ENCODE data around the gene GABRA4. TPM values are rescaled to one million over a fixed set of nuclear protein-coding genes. Genes with fewer than 3 reads are reported as not detected.

Gene GABRA4
- total RNA-seq, 5 donors from 2014 or later (not counting 1 experiment from before 2014, with no cell fraction given) = not detected

GRCh38 chr4:46975812-46976553, 17.4 kb downstream of the GABRA4 start:
- Mint-ChIP-seq H3K4me1 (no peaks in the 10 kb centered on the region), H3K9me3 (no peaks in the 10 kb centered on the region), H3K27me3 (peaks cover 10 to 23% of the 10 kb centered on the region in 2 donors), H3K27ac (no peak overlapping the region), H3K4me3 (no peak overlapping the region), H3K36me3 (no peaks in the 10 kb centered on the region)
- no peaks in the 10 kb centered on the region for H3K4me1 ChIP-seq (ENCODE audit: control insufficient read depth in 1 of 2, extremely low read depth in 1 of 2, insufficient read depth in 2 of 2, low read length in 2 of 2)
- no peak overlapping the region for H3K4me3 ChIP-seq (ENCODE audit: control insufficient read depth in 1 of 2, extremely low read depth in 1 of 2, low read length in 1 of 2)
- DNase-seq (no peak), ATAC-seq (replicated peaks in 1 of 4) (no peak)
- no peaks in the 10 kb centered on the region for H3K27me3 ChIP-seq (replicated peaks in 1 of 2; ENCODE audit: control insufficient read depth in 2 of 2, extremely low read depth in 1 of 2, insufficient read depth in 2 of 2, low read length in 1 of 2)
- ChIA-PET CTCF (interaction anchor here in 1 of 2 donors (0.7 kb wide), 2 partner anchors 15 to 1420 kb away, joined by 8 to 9 read pairs; no protein-coding TSS in a partner anchor), POLR2A (no interaction called here)
- H3K9me3 ChIP-seq = no peaks in the 10 kb centered on the region
- H3K27ac ChIP-seq (ENCODE audit: low read length) = no peak overlapping the region
- 92% methylated on average over 2 of the region's 4 CpGs for WGBS (ENCODE audit: insufficient coverage)
- no peaks in the 10 kb centered on the region for H3K36me3 ChIP-seq (ENCODE audit: control insufficient read depth in 2 of 2, extremely low read depth in 1 of 2, insufficient read depth in 1 of 2, low read length in 1 of 2)

GRCh38 chr4:46974891-46975543, 18.4 kb downstream of the GABRA4 start:
- H3K4me3 Mint-ChIP-seq = no peak overlapping the region
- no peak overlapping the region for H3K27ac ChIP-seq (ENCODE audit: low read length)
- H3K9me3 Mint-ChIP-seq = no peaks in the 10 kb centered on the region
- peaks cover 8 to 23% of the 10 kb centered on the region in 2 donors for H3K27me3 Mint-ChIP-seq
- no peaks in the 10 kb centered on the region for H3K36me3 Mint-ChIP-seq
- no peaks in the 10 kb centered on the region for H3K36me3 ChIP-seq (ENCODE audit: control insufficient read depth in 2 of 2, extremely low read depth in 1 of 2, insufficient read depth in 1 of 2, low read length in 1 of 2)
- H3K4me1 ChIP-seq (ENCODE audit: control insufficient read depth in 1 of 2, extremely low read depth in 1 of 2, insufficient read depth in 2 of 2, low read length in 2 of 2) = no peaks in the 10 kb centered on the region
- H3K9me3 ChIP-seq = no peaks in the 10 kb centered on the region
- no peak overlapping the region for H3K27ac Mint-ChIP-seq
- ATAC-seq (replicated peaks in 1 of 4) (no peak), DNase-seq (no peak)
- no peak overlapping the region for H3K4me3 ChIP-seq (ENCODE audit: control insufficient read depth in 1 of 2, extremely low read depth in 1 of 2, low read length in 1 of 2)
- ChIA-PET CTCF (no interaction called here), POLR2A (no interaction called here)
- H3K27me3 ChIP-seq (replicated peaks in 1 of 2; ENCODE audit: control insufficient read depth in 2 of 2, extremely low read depth in 1 of 2, insufficient read depth in 2 of 2, low read length in 1 of 2) = no peaks in the 10 kb centered on the region
- WGBS (ENCODE audit: insufficient coverage) = 100% methylated on average over 1 of the region's 1 CpG
- H3K4me1 Mint-ChIP-seq = no peaks in the 10 kb centered on the region

GRCh38 chr4:46968847-46969246, 24.5 kb downstream of the GABRA4 start:
- WGBS (ENCODE audit: insufficient coverage) = no CpG with 5 or more reads among the region's 1 CpG
- ChIA-PET POLR2A (no interaction called here), CTCF (no interaction called here)
- ATAC-seq (replicated peaks in 1 of 4) (no peak), DNase-seq (no peak)
- Histone ChIP-seq H3K4me1 (ENCODE audit: control insufficient read depth in 1 of 2, extremely low read depth in 1 of 2, insufficient read depth in 2 of 2, low read length in 2 of 2) (no peaks in the 10 kb centered on the region), H3K4me3 (ENCODE audit: control insufficient read depth in 1 of 2, extremely low read depth in 1 of 2, low read length in 1 of 2) (no peak overlapping the region), H3K36me3 (ENCODE audit: control insufficient read depth in 2 of 2, extremely low read depth in 1 of 2, insufficient read depth in 1 of 2, low read length in 1 of 2) (no peaks in the 10 kb centered on the region), H3K27ac (ENCODE audit: low read length) (no peak overlapping the region), H3K27me3 (replicated peaks in 1 of 2; ENCODE audit: control insufficient read depth in 2 of 2, extremely low read depth in 1 of 2, insufficient read depth in 2 of 2, low read length in 1 of 2) (no peaks in the 10 kb centered on the region), H3K9me3 (no peaks in the 10 kb centered on the region)
- H3K27ac Mint-ChIP-seq = no peak overlapping the region
- H3K4me3 Mint-ChIP-seq = no peak overlapping the region
- H3K4me1 Mint-ChIP-seq = no peaks in the 10 kb centered on the region
- H3K36me3 Mint-ChIP-seq = no peaks in the 10 kb centered on the region
- H3K9me3 Mint-ChIP-seq = no peaks in the 10 kb centered on the region
- peaks cover 2% of the 10 kb centered on the region in 2 donors for H3K27me3 Mint-ChIP-seq

GRCh38 chr4:46967631-46968030, 25.8 kb downstream of the GABRA4 start:
- Histone ChIP-seq H3K4me1 (ENCODE audit: control insufficient read depth in 1 of 2, extremely low read depth in 1 of 2, insufficient read depth in 2 of 2, low read length in 2 of 2) (no peaks in the 10 kb centered on the region), H3K36me3 (ENCODE audit: control insufficient read depth in 2 of 2, extremely low read depth in 1 of 2, insufficient read depth in 1 of 2, low read length in 1 of 2) (no peaks in the 10 kb centered on the region), H3K9me3 (no peaks in the 10 kb centered on the region), H3K4me3 (ENCODE audit: control insufficient read depth in 1 of 2, extremely low read depth in 1 of 2, low read length in 1 of 2) (no peak overlapping the region), H3K27me3 (replicated peaks in 1 of 2; ENCODE audit: control insufficient read depth in 2 of 2, extremely low read depth in 1 of 2, insufficient read depth in 2 of 2, low read length in 1 of 2) (no peaks in the 10 kb centered on the region), H3K27ac (ENCODE audit: low read length) (no peak overlapping the region)
- CTCF ChIA-PET = no interaction called here
- Mint-ChIP-seq H3K4me3 (no peak overlapping the region), H3K27ac (no peak overlapping the region), H3K27me3 (peaks cover under 1 to 7% of the 10 kb centered on the region in 2 donors), H3K4me1 (no peaks in the 10 kb centered on the region), H3K36me3 (no peaks in the 10 kb centered on the region), H3K9me3 (no peaks in the 10 kb centered on the region)
- POLR2A ChIA-PET = interaction anchor here in 1 of 2 donors (0.6 kb wide), 1 partner anchor 10 kb away, joined by 3 read pairs; no protein-coding TSS in a partner anchor
- DNase-seq (no peak), ATAC-seq (replicated peaks in 1 of 4) (no peak)
- 80% methylated on average over 1 of the region's 2 CpGs for WGBS (ENCODE audit: insufficient coverage)

- Mint-ChIP-seq H3K27ac (no peak overlapping the region), H3K4me1 (no peaks in the 10 kb centered on the region), H3K4me3 (no peak overlapping the region), H3K9me3 (peaks cover 0 to 3% (median 0%) of the 10 kb centered on the region in 3 donors), H3K27me3 (peaks cover 2 to 19% of the 10 kb centered on the region in 2 donors), H3K36me3 (no peaks in the 10 kb centered on the region)
- ATAC-seq (replicated peaks in 1 of 4) (no peak), DNase-seq (no peak)
- ChIA-PET POLR2A (no interaction called here), CTCF (no interaction called here)
- Histone ChIP-seq H3K4me1 (ENCODE audit: control insufficient read depth in 1 of 2, extremely low read depth in 1 of 2, insufficient read depth in 2 of 2, low read length in 2 of 2) (no peaks in the 10 kb centered on the region), H3K4me3 (ENCODE audit: control insufficient read depth in 1 of 2, extremely low read depth in 1 of 2, low read length in 1 of 2) (no peak overlapping the region), H3K36me3 (ENCODE audit: control insufficient read depth in 2 of 2, extremely low read depth in 1 of 2, insufficient read depth in 1 of 2, low read length in 1 of 2) (no peaks in the 10 kb centered on the region), H3K27ac (ENCODE audit: low read length) (no peak overlapping the region), H3K27me3 (replicated peaks in 1 of 2; ENCODE audit: control insufficient read depth in 2 of 2, extremely low read depth in 1 of 2, insufficient read depth in 2 of 2, low read length in 1 of 2) (no peaks in the 10 kb centered on the region), H3K9me3 (no peaks in the 10 kb centered on the region)
- WGBS (ENCODE audit: insufficient coverage) = 33% methylated on average over 1 of the region's 2 CpGs
Observed at GRCh38 chr4:46958742-46959488, 34.5 kb downstream of the GABRA4 start.

GRCh38 chr4:46956451-46956850, 36.9 kb downstream of the GABRA4 start:
- WGBS (ENCODE audit: insufficient coverage) = 57% methylated on average over 2 of the region's 4 CpGs

More at GRCh38 chr4:46956451-46956850, 36.9 kb downstream of the GABRA4 start:
- Histone ChIP-seq H3K27me3 (replicated peaks in 1 of 2; ENCODE audit: control insufficient read depth in 2 of 2, extremely low read depth in 1 of 2, insufficient read depth in 2 of 2, low read length in 1 of 2) (no peaks in the 10 kb centered on the region), H3K4me1 (ENCODE audit: control insufficient read depth in 1 of 2, extremely low read depth in 1 of 2, insufficient read depth in 2 of 2, low read length in 2 of 2) (no peaks in the 10 kb centered on the region), H3K9me3 (no peaks in the 10 kb centered on the region), H3K4me3 (ENCODE audit: control insufficient read depth in 1 of 2, extremely low read depth in 1 of 2, low read length in 1 of 2) (no peak overlapping the region), H3K36me3 (ENCODE audit: control insufficient read depth in 2 of 2, extremely low read depth in 1 of 2, insufficient read depth in 1 of 2, low read length in 1 of 2) (no peaks in the 10 kb centered on the region), H3K27ac (ENCODE audit: low read length) (no peak overlapping the region)
- Mint-ChIP-seq H3K9me3 (peaks cover 0 to 3% (median 0%) of the 10 kb centered on the region in 3 donors), H3K27ac (no peak overlapping the region), H3K27me3 (peaks cover 2 to 11% of the 10 kb centered on the region in 2 donors), H3K36me3 (no peaks in the 10 kb centered on the region), H3K4me1 (no peaks in the 10 kb centered on the region), H3K4me3 (no peak overlapping the region)
- ATAC-seq (replicated peaks in 1 of 4) (no peak), DNase-seq (no peak)
- CTCF ChIA-PET = no interaction called here
- POLR2A ChIA-PET = no interaction called here
